ENCODE measurements around the gene TNC. TPM values are rescaled to one million over a fixed set of nuclear protein-coding genes. Genes with fewer than 3 reads are reported as not detected.

TNC gene
- polyA plus RNA-seq, 1 of the 3 experiments (the other 2 are of a cell fraction), result 805 TPM

GRCh38 chr9:114998326-114998725, 119.6 kb downstream of the TNC start:
- H3K9me2 ChIP-seq, result no peaks in the 10 kb centered on the region
- H3K4me2 ChIP-seq, result no peak overlapping the region
- TF ChIP-seq MXI1 (IDR thresholded peaks at IDR 0.05; ENCODE audit: low read depth, low read length) (no peak), NRF1 (IDR thresholded peaks at IDR 0.05; ENCODE audit: low read depth, low read length) (no peak), TCF12 (IDR thresholded peaks at IDR 0.05) (no peak), EZH2phosphoT487 (IDR thresholded peaks at IDR 0.05; ENCODE audit: borderline replicate concordance, low read depth) (no peak), REST (IDR thresholded peaks at IDR 0.05; ENCODE audit: low read depth, low read length) (no peak), JUND (IDR thresholded peaks at IDR 0.05) (no peak), EP300 (IDR thresholded peaks at IDR 0.05; ENCODE audit: borderline replicate concordance in 1 of 2, low read depth in 1 of 2, low read length in 1 of 2) (no peak)
- no peak overlapping the region for H2AFZ ChIP-seq (ENCODE audit: low read depth)
- H3K9me3 ChIP-seq, result no peaks in the 10 kb centered on the region
- peaks cover 0 to 7% of the 10 kb centered on the region in 2 experiments; a peak in 2 of 4 replicates for H3K4me1 ChIP-seq (ENCODE audit: control insufficient read depth in 1 of 2, insufficient read depth in 2 of 2, low read depth in 1 of 2, low read length in 1 of 2)
- no peaks in the 10 kb centered on the region for H3K79me2 ChIP-seq (ENCODE audit: insufficient read depth)
- ChIA-PET CTCF (interaction anchor here (1.0 to 1.2 kb wide), 2 partner anchors 16 to 592 kb away, joined by 3 read pairs; no protein-coding TSS in a partner anchor), POLR2A (no interaction called here)
- peaks cover under 1% of the 10 kb centered on the region; the same call in 1 of the 2 replicates for H3K27me3 ChIP-seq (ENCODE audit: insufficient read depth)
- H3F3A ChIP-seq (replicated peaks; ENCODE audit: insufficient read depth), result no peaks in the 10 kb centered on the region
- H3K27ac ChIP-seq (ENCODE audit: low read depth in 2 of 2, low read length in 1 of 2), result no peak overlapping the region
- no peak overlapping the region for H3K4me3 ChIP-seq (ENCODE audit: low read depth in 2 of 2, low read length in 1 of 2)
- no peak for DNase-seq
- no peaks in the 10 kb centered on the region for H3K36me3 ChIP-seq (replicated peaks in 1 of 2; ENCODE audit: control insufficient read depth in 1 of 2, insufficient read depth in 2 of 2, low read length in 1 of 2)
- no peak overlapping the region for H3K9ac ChIP-seq
- WGBS (ENCODE audit: low lambda C conversion rate), result 46% methylated on average over 2 of the region's 2 CpGs
- no peaks in the 10 kb centered on the region for H4K20me1 ChIP-seq (ENCODE audit: insufficient read depth)

DNA sequence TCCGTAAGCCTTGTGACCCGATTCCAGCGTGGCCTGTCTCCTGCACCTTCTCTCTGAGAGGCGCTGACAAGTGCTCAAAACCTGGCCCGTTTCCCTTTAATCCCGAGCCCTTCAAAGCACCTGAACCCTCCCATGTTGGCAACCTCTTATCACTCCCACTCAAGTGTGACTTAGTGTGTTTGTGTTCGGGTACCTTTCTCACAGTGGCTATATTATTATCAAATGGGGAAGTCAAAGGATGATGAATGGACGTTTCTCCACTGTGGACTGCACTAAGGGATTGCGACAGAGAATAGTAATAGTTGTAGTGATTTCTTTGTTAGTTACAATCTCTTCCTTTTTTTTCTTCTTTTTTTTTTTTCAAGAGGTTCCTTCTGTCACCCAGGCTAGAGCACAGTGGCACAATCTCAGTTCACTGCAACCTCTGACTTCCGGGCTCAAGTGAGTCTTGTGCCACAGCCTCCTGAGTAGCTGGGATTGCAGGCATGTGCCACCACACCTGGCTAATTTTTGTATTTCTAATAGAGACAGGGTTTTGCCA, 122.2 kb downstream of the TNC start:
- no peaks in the 10 kb centered on the region for H3K9me2 ChIP-seq
- H4K20me1 ChIP-seq (ENCODE audit: insufficient read depth), result no peaks in the 10 kb centered on the region
- H3K4me1 ChIP-seq (ENCODE audit: control insufficient read depth in 1 of 2, insufficient read depth in 2 of 2, low read depth in 1 of 2, low read length in 1 of 2), result peaks cover 0 to 7% of the 10 kb centered on the region in 2 experiments; a peak in 2 of 4 replicates
- ChIA-PET POLR2A (no interaction called here), CTCF (no interaction called here)
- H3K27me3 ChIP-seq (ENCODE audit: insufficient read depth), result peaks cover 16% of the 10 kb centered on the region; the same call in 1 of the 2 replicates
- no peaks in the 10 kb centered on the region for H3K9me3 ChIP-seq
- no peak for DNase-seq
- no peak overlapping the region for H3K27ac ChIP-seq (ENCODE audit: low read depth in 2 of 2, low read length in 1 of 2)
- no peaks in the 10 kb centered on the region for H3K79me2 ChIP-seq (ENCODE audit: insufficient read depth)
- H3F3A ChIP-seq (replicated peaks; ENCODE audit: insufficient read depth), result no peaks in the 10 kb centered on the region
- WGBS (ENCODE audit: low lambda C conversion rate), result 70% methylated on average over 10 of the region's 10 CpGs
- no peaks in the 10 kb centered on the region for H3K36me3 ChIP-seq (replicated peaks in 1 of 2; ENCODE audit: control insufficient read depth in 1 of 2, insufficient read depth in 2 of 2, low read length in 1 of 2)
- no peak for TF ChIP-seq MEF2A (IDR thresholded peaks at IDR 0.05; ENCODE audit: borderline replicate concordance, low read depth)
- TF ChIP-seq GATA2 (CRISPR knock-in tag; IDR thresholded peaks at IDR 0.05), result no peak
- TF ChIP-seq RAD21 (IDR thresholded peaks at IDR 0.05; ENCODE audit: low read length), result no peak
- TF ChIP-seq SIN3A (IDR thresholded peaks at IDR 0.05; ENCODE audit: borderline replicate concordance, low read depth, low read length), result no peak
- TF ChIP-seq USF1 (IDR thresholded peaks at IDR 0.05; ENCODE audit: borderline replicate concordance, low read depth), result no peak
- TF ChIP-seq POLR2AphosphoS5 (IDR thresholded peaks at IDR 0.05; ENCODE audit: low read depth, low read length), result no peak
- TF ChIP-seq NRF1 (IDR thresholded peaks at IDR 0.05; ENCODE audit: low read depth, low read length), result no peak
- TF ChIP-seq ELF1 (IDR thresholded peaks at IDR 0.05), result no peak
- H3K4me2 ChIP-seq, result no peak overlapping the region
- no peak overlapping the region for H2AFZ ChIP-seq (ENCODE audit: low read depth)
- no peak overlapping the region for H3K4me3 ChIP-seq (ENCODE audit: low read depth in 2 of 2, low read length in 1 of 2)
- H3K9ac ChIP-seq, result no peak overlapping the region

All from SK-N-SH (cell line).